GM06990 (cell line): Measurements from ENCODE around the gene LMF2.

Experiments
- DNase-seq: peaks from one replicate; pipeline ENCODE4 v3.0.0-alpha.2; 2011; ENCODE audit not compliant: insufficient read length; ENCODE audit errors: extremely low read depth
- H3K27me3 ChIP-seq: replicated peaks from 2 replicates; pipeline ENCODE4 v1.6.0; 2011; ENCODE audit warnings: low read length; ENCODE audit not compliant: control insufficient read depth, insufficient read depth
- H3K36me3 ChIP-seq: 2 replicates; pipeline ENCODE4 v1.5.1; 2011; ENCODE audit warnings: low read length; ENCODE audit not compliant: control insufficient read depth, insufficient read depth
- H3K4me3 ChIP-seq: replicated peaks from 2 replicates; pipeline ENCODE4 v1.5.1; 2011; ENCODE audit warnings: low read depth, mild to moderate bottlenecking, control low read depth, low read length
- TF ChIP-seq, protein P1 (sequence below): IDR thresholded peaks from 2 replicates; pipeline ENCODE4 v1.5.1; 2011; ENCODE audit warnings: low read length, control low read depth, mild to moderate bottlenecking, inconsistent platforms; ENCODE audit not compliant: insufficient read depth, poor library complexity, severe bottlenecking

Gene LMF2

DNA sequence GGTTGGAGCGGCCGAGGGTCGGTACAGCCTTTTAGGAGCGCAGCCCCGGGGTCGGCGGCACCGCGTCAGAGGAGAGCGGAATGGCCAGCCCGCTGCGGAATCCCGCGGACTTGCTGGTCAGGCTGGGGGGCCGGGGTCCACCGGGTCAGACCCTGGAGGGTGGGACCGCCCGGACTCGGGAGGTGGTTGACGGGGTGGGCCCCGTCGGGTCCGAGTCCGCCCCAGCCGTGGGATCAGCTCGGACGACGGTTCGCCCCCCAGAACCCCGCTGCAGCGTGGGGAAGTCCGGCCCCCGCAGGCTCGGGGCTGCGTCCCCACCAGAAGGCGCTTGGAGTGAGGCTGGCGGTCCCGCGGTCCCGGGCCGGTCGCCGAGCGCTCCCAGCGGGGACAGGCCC, 26.5 kb downstream of the LMF2 start:
- no peak for DNase-seq

DNA sequence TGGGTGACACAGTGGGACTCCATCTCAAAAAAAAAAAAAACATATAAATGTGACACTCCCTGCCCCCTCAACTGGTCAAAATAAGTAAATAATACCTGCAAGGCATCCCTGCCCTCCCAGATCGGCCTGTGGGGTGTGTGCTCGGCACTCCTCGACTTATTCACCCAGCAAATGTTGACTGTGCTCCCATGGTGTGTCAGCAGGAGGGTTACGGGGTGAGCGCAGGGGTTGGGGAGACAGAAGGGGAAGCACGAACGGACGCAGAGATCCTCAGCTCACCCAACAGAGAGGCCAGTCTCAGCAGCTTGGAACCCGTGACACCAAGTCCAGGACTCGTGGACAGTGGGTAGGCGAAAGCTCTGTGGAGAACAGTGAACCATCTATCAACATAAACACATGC, 27.8 kb downstream of the LMF2 start:
- H3K36me3 ChIP-seq = no peaks in the 10 kb centered on the region
- TF ChIP-seq, protein P1, sequence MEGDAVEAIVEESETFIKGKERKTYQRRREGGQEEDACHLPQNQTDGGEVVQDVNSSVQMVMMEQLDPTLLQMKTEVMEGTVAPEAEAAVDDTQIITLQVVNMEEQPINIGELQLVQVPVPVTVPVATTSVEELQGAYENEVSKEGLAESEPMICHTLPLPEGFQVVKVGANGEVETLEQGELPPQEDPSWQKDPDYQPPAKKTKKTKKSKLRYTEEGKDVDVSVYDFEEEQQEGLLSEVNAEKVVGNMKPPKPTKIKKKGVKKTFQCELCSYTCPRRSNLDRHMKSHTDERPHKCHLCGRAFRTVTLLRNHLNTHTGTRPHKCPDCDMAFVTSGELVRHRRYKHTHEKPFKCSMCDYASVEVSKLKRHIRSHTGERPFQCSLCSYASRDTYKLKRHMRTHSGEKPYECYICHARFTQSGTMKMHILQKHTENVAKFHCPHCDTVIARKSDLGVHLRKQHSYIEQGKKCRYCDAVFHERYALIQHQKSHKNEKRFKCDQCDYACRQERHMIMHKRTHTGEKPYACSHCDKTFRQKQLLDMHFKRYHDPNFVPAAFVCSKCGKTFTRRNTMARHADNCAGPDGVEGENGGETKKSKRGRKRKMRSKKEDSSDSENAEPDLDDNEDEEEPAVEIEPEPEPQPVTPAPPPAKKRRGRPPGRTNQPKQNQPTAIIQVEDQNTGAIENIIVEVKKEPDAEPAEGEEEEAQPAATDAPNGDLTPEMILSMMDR = no peak

More for the DNA sequence above, 26.5 kb downstream of the LMF2 start:
- Histone ChIP-seq H3K36me3 (no peaks in the 10 kb centered on the region), H3K27me3 (no peaks in the 10 kb centered on the region; the same call in 1 of the 2 replicates), H3K4me3 (peak overlapping the region; percentile 58)
- TF ChIP-seq, protein P1 = no peak

DNA sequence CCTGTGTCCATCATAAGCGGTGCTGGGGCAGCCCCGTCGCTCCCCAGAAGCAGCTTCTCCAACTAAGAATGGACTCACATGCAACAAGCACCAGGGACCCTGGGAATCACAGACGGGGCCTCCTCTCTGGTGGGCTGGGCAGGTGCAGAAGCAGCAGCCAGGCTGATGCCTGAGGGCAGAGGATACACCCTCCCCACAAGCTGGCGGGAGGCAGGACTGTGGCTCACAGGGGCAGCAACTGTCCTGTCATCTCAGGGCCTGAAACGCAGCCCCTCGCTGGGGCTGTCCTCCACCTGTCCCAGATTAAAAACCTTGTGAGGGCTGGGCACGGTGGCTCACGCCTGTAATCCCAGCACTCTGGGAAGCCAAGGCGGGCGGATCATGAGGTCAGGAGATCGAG, 29.6 kb downstream of the LMF2 start:
- no peaks in the 10 kb centered on the region for H3K36me3 ChIP-seq
- H3K4me3 ChIP-seq = no peak overlapping the region
- DNase-seq = no peak
- TF ChIP-seq, protein P1 = no peak
- H3K27me3 ChIP-seq = no peaks in the 10 kb centered on the region; the same call in 1 of the 2 replicates

More for the DNA sequence above, 27.8 kb downstream of the LMF2 start:
- no peak overlapping the region for H3K4me3 ChIP-seq
- DNase-seq = no peak
- H3K27me3 ChIP-seq = no peaks in the 10 kb centered on the region; the same call in 1 of the 2 replicates

DNA sequence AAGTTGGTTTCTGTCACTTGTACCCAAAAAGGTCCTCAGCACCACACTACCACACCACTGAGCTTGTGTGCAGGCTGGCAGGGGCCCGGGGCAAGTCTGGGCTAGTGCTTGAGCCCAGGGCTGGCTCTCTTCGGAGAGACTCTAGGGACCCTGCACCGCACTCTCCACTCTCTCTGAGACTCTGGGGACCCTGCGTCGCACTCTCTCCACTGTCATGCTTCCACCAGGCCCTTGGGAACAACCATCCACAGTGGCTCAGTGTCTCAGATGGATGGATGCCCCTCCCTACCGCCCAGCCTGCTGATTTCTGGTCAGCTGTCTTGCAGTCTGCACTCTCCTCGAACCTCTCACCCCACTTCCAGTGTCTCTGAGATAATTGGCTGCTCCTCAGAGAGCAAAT, 30.6 kb downstream of the LMF2 start:
- TF ChIP-seq, protein P1 = no peak
- H3K27me3 ChIP-seq = no peaks in the 10 kb centered on the region; the same call in 1 of the 2 replicates
- H3K36me3 ChIP-seq = peaks cover 1% of the 10 kb centered on the region
- DNase-seq = no peak
- no peak overlapping the region for H3K4me3 ChIP-seq

DNA sequence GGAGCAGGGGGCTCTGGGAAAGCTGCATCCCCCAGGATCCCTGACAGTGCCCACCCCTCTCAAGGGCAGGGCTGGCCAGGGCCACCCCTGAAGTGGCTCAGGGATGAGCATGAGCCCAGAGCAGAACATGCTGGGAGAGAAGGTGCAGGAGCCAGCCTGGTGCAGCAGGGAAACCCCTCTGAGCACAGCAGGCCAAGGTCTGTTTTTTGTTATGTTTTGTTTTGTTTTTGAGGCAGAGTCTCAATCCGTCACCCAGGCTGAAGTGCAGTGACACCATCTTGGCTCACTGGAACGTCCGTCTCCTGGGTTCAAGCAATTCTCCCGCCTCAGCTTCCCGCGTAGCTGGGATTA, 31.9 kb downstream of the LMF2 start:
- H3K27me3 ChIP-seq = no peaks in the 10 kb centered on the region
- peaks cover 1% of the 10 kb centered on the region for H3K36me3 ChIP-seq
- TF ChIP-seq, protein P1 = no peak
- H3K4me3 ChIP-seq = no peak overlapping the region; the same call in 1 of the 2 replicates
- DNase-seq = no peak
